H1 (cell line): ENCODE data around the gene SCAP. TPM values are rescaled to one million over a fixed set of nuclear protein-coding genes. Genes with fewer than 3 reads are reported as not detected.

Experiments
- CTCF ChIA-PET: fragments of 300-600 bp; sonication (Branson Sonifier 250); formaldehyde crosslinking; loops from one replicate; lab custom pipeline; 2021; ENCODE audit not compliant: partially characterized antibody; lab: Charles Lee
- POLR2A ChIA-PET: fragments of 300-600 bp; sonication (Branson Sonifier 250); formaldehyde crosslinking; loops from one replicate; lab custom pipeline; 2021; ENCODE audit warnings: inconsistent platforms; ENCODE audit not compliant: partially characterized antibody; lab: Charles Lee
- DNase-seq, 2 experiments: peaks; one replicate each; pipeline versions ENCODE4 v3.0.0 to v3.0.0-alpha.2; 2010 to 2022; ENCODE audit warnings: low spot score in 2 of 2, low read depth in 1 of 2, mixed read lengths in 1 of 2
- FAIRE-seq: peaks from 2 replicates; lab custom pipeline; 2011; peaks lifted over from hg19 to GRCh38; lab: Jason Lieb, UNC
- H2AFZ ChIP-seq: 2 replicates; pipeline ENCODE4 v1.8.1; 2012; ENCODE audit warnings: low read length, inconsistent platforms
- H2AK5ac ChIP-seq: 2 replicates; pipeline ENCODE4 v1.6.1; 2013; ENCODE audit warnings: low read depth, low read length
- H2BK120ac ChIP-seq: replicated peaks from 2 replicates; pipeline ENCODE3; 2013; ENCODE audit warnings: low read depth, low read length, inconsistent platforms
- H2BK12ac ChIP-seq: 2 replicates; pipeline ENCODE4 v1.6.1; 2013; ENCODE audit warnings: low read depth, low read length
- H2BK15ac ChIP-seq: 2 replicates; pipeline ENCODE4 v1.6.1; 2013; ENCODE audit warnings: low read length
- H2BK20ac ChIP-seq: 2 replicates; pipeline ENCODE4 v1.6.1; 2013; ENCODE audit warnings: low read length
- H2BK5ac ChIP-seq: 2 replicates; pipeline ENCODE4 v1.6.1; 2013; ENCODE audit warnings: low read depth, low read length
- H3K14ac ChIP-seq: 2 replicates; pipeline ENCODE4 v1.6.1; 2013; ENCODE audit warnings: inconsistent platforms; ENCODE audit not compliant: insufficient read length
- H3K18ac ChIP-seq: 2 replicates; pipeline ENCODE4 v1.6.1; 2013; ENCODE audit warnings: low read length; ENCODE audit errors: extremely low read depth
- H3K23ac ChIP-seq: 2 replicates; pipeline ENCODE4 v1.6.1; 2013; ENCODE audit warnings: inconsistent platforms; ENCODE audit not compliant: insufficient read length
- H3K23me2 ChIP-seq: 2 replicates; pipeline ENCODE4 v1.6.1; 2013; ENCODE audit warnings: low read depth, low read length
- H3K27ac ChIP-seq: 2 replicates; pipeline ENCODE4 v1.6.1; 2011; ENCODE audit warnings: low read depth, low read length, inconsistent platforms
- H3K27me3 ChIP-seq, 4 experiments: replicated peaks in 1 of 4; 1 replicate in 1 of 4; 2 replicates in 3 of 4; pipeline versions ENCODE4 v1.6.1 to v1.8.1; 2011 to 2013; ENCODE audit warnings: low read length in 3 of 4, mild to moderate bottlenecking in 3 of 4, inconsistent platforms in 2 of 4, mixed read lengths in 2 of 4, moderate library complexity in 1 of 4; ENCODE audit not compliant: control insufficient read depth in 3 of 4, insufficient read depth in 3 of 4; ENCODE audit errors: extremely low read depth in 1 of 4
- H3K36me3 ChIP-seq, 4 experiments: 2 replicates each; pipeline versions ENCODE4 v1.6.1 to v1.8.1; 2011 to 2013; ENCODE audit warnings: mild to moderate bottlenecking in 4 of 4, low read length in 3 of 4, moderate library complexity in 2 of 4, control low read depth in 1 of 4, inconsistent platforms in 1 of 4; ENCODE audit not compliant: insufficient read depth in 4 of 4, control insufficient read depth in 2 of 4
- H3K4ac ChIP-seq: replicated peaks from 2 replicates; pipeline ENCODE3; 2013; ENCODE audit warnings: low read length, low read depth, mixed read lengths, inconsistent platforms; ENCODE audit not compliant: insufficient read length
- H3K4me1 ChIP-seq, 4 experiments: replicated peaks in 1 of 4; 1 replicate in 1 of 4; 2 replicates in 3 of 4; pipeline versions ENCODE4 v1.6.1 to v1.8.1; 2011 to 2013; ENCODE audit warnings: low read length in 3 of 4, inconsistent platforms in 2 of 4, mixed read lengths in 1 of 4; ENCODE audit not compliant: insufficient read depth in 4 of 4, control insufficient read depth in 3 of 4
- H3K4me2 ChIP-seq, 2 experiments: 2 replicates each; pipeline versions ENCODE4 v1.6.1 to v1.8.1; 2011 to 2013; ENCODE audit warnings: low read depth in 2 of 2, low read length in 2 of 2, control low read depth in 1 of 2, inconsistent platforms in 1 of 2, mild to moderate bottlenecking in 1 of 2; ENCODE audit not compliant: insufficient read depth in 1 of 2
- H3K4me3 ChIP-seq, 4 experiments: fragments of 200-600, 300-600 bp in 1 of 4; sonication (generic), shearing (Covaris generic), sonication (Bioruptor Twin) in 1 of 4; 2 replicates each; pipeline versions ENCODE4 v1.5.1 to v1.8.1; 2011 to 2016; ENCODE audit warnings: low read length in 4 of 4, low read depth in 3 of 4, control low read depth in 2 of 4, inconsistent platforms in 2 of 4, mild to moderate bottlenecking in 2 of 4, mixed read lengths in 1 of 4, moderate library complexity in 1 of 4; ENCODE audit not compliant: insufficient read depth in 2 of 4; ENCODE audit errors: extremely low read depth in 1 of 4
- H3K56ac ChIP-seq: replicated peaks from 2 replicates; pipeline ENCODE3; 2013; ENCODE audit warnings: low read depth, mild to moderate bottlenecking, mixed read lengths, low read length, inconsistent platforms; ENCODE audit not compliant: insufficient read length
- H3K79me1 ChIP-seq: 2 replicates; pipeline ENCODE4 v1.6.1; 2013; ENCODE audit warnings: low read depth, low read length, control low read depth
- H3K79me2 ChIP-seq, 2 experiments: 2 replicates each; pipeline versions ENCODE4 v1.6.1 to v1.8.1; 2012 to 2013; ENCODE audit warnings: low read length in 2 of 2, mild to moderate bottlenecking in 2 of 2, inconsistent platforms in 1 of 2; ENCODE audit not compliant: insufficient read depth in 2 of 2, control insufficient read depth in 1 of 2
- H3K9ac ChIP-seq, 4 experiments: replicated peaks in 1 of 4; 1 replicate in 1 of 4; 2 replicates in 3 of 4; pipeline versions ENCODE4 v1.6.1 to v1.8.1; 2011 to 2013; ENCODE audit warnings: low read depth in 3 of 4, low read length in 3 of 4, control low read depth in 2 of 4, mild to moderate bottlenecking in 2 of 4, moderate library complexity in 2 of 4, inconsistent platforms in 1 of 4; ENCODE audit errors: extremely low read depth in 1 of 4
- H3K9me3 ChIP-seq, 2 experiments: 2 replicates each; pipeline versions ENCODE4 v1.6.1 to v1.8.1; 2012 to 2013; ENCODE audit warnings: mild to moderate bottlenecking in 2 of 2, moderate library complexity in 2 of 2, control low read depth in 1 of 2, inconsistent platforms in 1 of 2, low read depth in 1 of 2, low read length in 1 of 2, mixed read lengths in 1 of 2; ENCODE audit not compliant: insufficient read depth in 2 of 2
- H4K20me1 ChIP-seq, 2 experiments: replicated peaks in 1 of 2; 2 replicates each; pipeline versions ENCODE3 to v1.8.1; 2011 to 2013; ENCODE audit warnings: inconsistent platforms in 2 of 2, low read length in 2 of 2, mild to moderate bottlenecking in 1 of 2; ENCODE audit not compliant: insufficient read depth in 2 of 2, control insufficient read depth in 1 of 2
- H4K5ac ChIP-seq: 2 replicates; pipeline ENCODE4 v1.6.1; 2013; ENCODE audit warnings: low read length, low read depth, mixed read lengths, inconsistent platforms; ENCODE audit not compliant: insufficient read length
- H4K8ac ChIP-seq: 2 replicates; pipeline ENCODE4 v1.8.0; 2013; ENCODE audit warnings: mild to moderate bottlenecking, moderate library complexity, low read length, inconsistent platforms; ENCODE audit not compliant: insufficient read depth; ENCODE audit errors: extremely low read depth
- H4K91ac ChIP-seq: replicated peaks from 2 replicates; pipeline ENCODE3; 2013; ENCODE audit warnings: low read length, mixed read lengths, inconsistent platforms; ENCODE audit not compliant: insufficient read length
- CREB1 ChIP-seq: IDR thresholded peaks from 2 replicates; pipeline ENCODE4 v1.6.1; 2012; ENCODE audit warnings: inconsistent platforms
- EGR1 ChIP-seq: IDR thresholded peaks from 2 replicates; pipeline ENCODE4 v1.6.1; 2011; ENCODE audit warnings: low read depth, low read length, borderline replicate concordance
- EZH2 ChIP-seq: fragments of 200-600 bp; sonication (generic); IDR thresholded peaks from 2 replicates; pipeline ENCODE4 v1.7.1; 2012; ENCODE audit warnings: low read depth, mild to moderate bottlenecking, moderate library complexity, low read length, inconsistent platforms; ENCODE audit not compliant: severe bottlenecking
- KDM4A ChIP-seq: IDR thresholded peaks from one replicate; pipeline ENCODE4 v1.7.1; 2012; ENCODE audit warnings: low read depth, mild to moderate bottlenecking, moderate library complexity, low read length, inconsistent platforms; ENCODE audit not compliant: severe bottlenecking
- NANOG ChIP-seq: IDR thresholded peaks from 2 replicates; pipeline ENCODE4 v1.6.1; 2011; ENCODE audit warnings: low read length, low read depth, mild to moderate bottlenecking, inconsistent platforms; ENCODE audit not compliant: insufficient read depth, poor library complexity, severe bottlenecking
- SP1 ChIP-seq: IDR thresholded peaks from 2 replicates; pipeline ENCODE4 v1.6.1; 2011; ENCODE audit warnings: low read depth, low read length
- SUZ12 ChIP-seq: fragments of 200-600 bp; sonication (generic); IDR thresholded peaks from 2 replicates; pipeline ENCODE4 v1.6.1; 2012; ENCODE audit warnings: mild to moderate bottlenecking, inconsistent platforms, low read length, moderate library complexity, mixed read lengths
- TAF1 ChIP-seq: IDR thresholded peaks from 2 replicates; pipeline ENCODE4 v1.6.1; 2011; ENCODE audit warnings: mild to moderate bottlenecking, low read depth, low read length
- WGBS, 2 experiments: shearing (Covaris generic) in 1 of 2; methylation state at CpG; one replicate each; pipeline versions ENCODE4 v1.1.6 to v1.1.7; 2013 to 2015; ENCODE audit warnings: low lambda C conversion rate in 2 of 2, mixed read lengths in 2 of 2, inconsistent platforms in 1 of 2, low coverage in 1 of 2, missing lambda C conversion rate in 1 of 2; ENCODE audit not compliant: insufficient replicate concordance in 2 of 2, insufficient coverage in 1 of 2, insufficient read length in 1 of 2; ENCODE audit errors: extremely low coverage in 1 of 2, missing lambda C conversion rate in 1 of 2; 5-methylcytosine and 5-hydroxymethylcytosine counted together
- polyA plus RNA-seq, 7 experiments: library from polyadenylated mRNA; depleted of rRNA in 3 of 7; stranded (reverse) in 5 of 7; unstranded in 2 of 7; fragments of >200 nt in 5 of 7; fragments of 200-250 nt in 2 of 7; gene quantifications; 1 replicate in 5 of 7; 2 replicates in 1 of 7; 4 replicates in 1 of 7; pipeline versions ENCODE4 v1.2.1 to v1.2.3, GENCODE V29; 2011 to 2013; ENCODE audit warnings: missing spikeins in 2 of 7, mixed read lengths in 2 of 7
- total RNA-seq: library from RNA; stranded (reverse); fragmentation: NEBNext Ultra II Directional; extraction: Animal tissue kit (Norgen Biotek cat#: 25700); gene quantifications from 2 replicates; pipeline ENCODE4 v1.2.1, GENCODE V29; 2021
- TF ChIP-seq, protein P1 (sequence below): IDR thresholded peaks from 2 replicates; pipeline ENCODE4 v1.6.1; 2012; ENCODE audit warnings: low read length, inconsistent platforms
- TF ChIP-seq, protein P2 (sequence below), 3 experiments: IDR thresholded peaks; 1 replicate in 2 of 3; 2 replicates in 1 of 3; pipeline versions ENCODE4 v1.5.1 to v1.6.1; 2011; ENCODE audit warnings: low read length in 3 of 3, mild to moderate bottlenecking in 3 of 3, inconsistent platforms in 2 of 3, low read depth in 1 of 3, moderate library complexity in 1 of 3; ENCODE audit not compliant: insufficient read depth in 1 of 3; ENCODE audit errors: control extremely low read depth in 1 of 3

Gene SCAP
- total and polyA plus RNA-seq, 2 of the 8 experiments (the other 6 are each of a cell fraction or from before 2014, with no cell fraction given) = 74.0 to 114 TPM

DNA sequence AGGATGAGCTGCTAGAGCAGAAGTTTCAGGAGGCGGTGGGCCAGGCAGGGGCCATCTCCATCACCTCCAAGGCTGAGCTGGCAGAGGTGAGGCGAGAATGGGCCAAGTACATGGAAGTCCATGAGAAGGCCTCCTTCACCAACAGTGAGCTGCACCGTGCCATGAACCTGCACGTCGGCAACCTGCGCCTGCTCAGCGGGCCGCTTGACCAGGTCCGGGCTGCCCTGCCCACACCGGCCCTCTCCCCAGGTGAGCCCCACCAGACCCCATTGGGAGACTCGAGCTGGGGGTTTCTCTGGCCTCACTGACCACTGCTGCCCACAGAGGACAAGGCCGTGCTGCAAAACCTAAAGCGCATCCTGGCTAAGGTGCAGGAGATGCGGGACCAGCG lies 66.9 kb downstream of the SCAP start:
- POLR2A ChIA-PET = interaction anchor here (1.0 kb wide), 1 partner anchor 9 kb away, joined by 3 read pairs; no protein-coding TSS in a partner anchor
- Histone ChIP-seq H3K4me2 (no peak overlapping the region), H3K56ac (no peak overlapping the region), H4K8ac (no peak overlapping the region; the same call in 1 of the 2 replicates), H4K5ac (no peak overlapping the region), H3K9ac (no peak overlapping the region), H3K27me3 (no peaks in the 10 kb centered on the region), H3K79me1 (no peaks in the 10 kb centered on the region), H3K4me1 (no peaks in the 10 kb centered on the region), H3K4me3 (no peak overlapping the region), H2AFZ (no peak overlapping the region), H3K79me2 (no peaks in the 10 kb centered on the region), H2BK12ac (no peak overlapping the region), H3K23me2 (no peaks in the 10 kb centered on the region), H4K20me1 (peaks cover 6 to 26% of the 10 kb centered on the region in 2 experiments), H3K18ac (no peak overlapping the region), H3K4ac (no peak overlapping the region), H2BK120ac (no peak overlapping the region), H2AK5ac (no peak overlapping the region), H3K36me3 (peaks cover 14 to 46% (median 32%) of the 10 kb centered on the region in 4 experiments; a peak in 7 of 8 replicates), H3K9me3 (no peaks in the 10 kb centered on the region), H4K91ac (no peak overlapping the region), H2BK5ac (no peak overlapping the region), H2BK20ac (no peak overlapping the region), H2BK15ac (no peak overlapping the region), H3K14ac (no peak overlapping the region), H3K27ac (no peak overlapping the region), H3K23ac (no peak overlapping the region)
- 95% methylated on average over 15 of the region's 15 CpGs; no CpG with 5 or more reads in 1 of the 2 experiments for WGBS, 2 experiments
- no peak for DNase-seq
- no peak for FAIRE-seq
- CTCF ChIA-PET = interaction anchor here (0.8 to 6.5 kb wide), 4 partner anchors 12 to 485 kb away, joined by 3 to 55 read pairs (median 8); no protein-coding TSS in a partner anchor
- TF ChIP-seq, protein P1, sequence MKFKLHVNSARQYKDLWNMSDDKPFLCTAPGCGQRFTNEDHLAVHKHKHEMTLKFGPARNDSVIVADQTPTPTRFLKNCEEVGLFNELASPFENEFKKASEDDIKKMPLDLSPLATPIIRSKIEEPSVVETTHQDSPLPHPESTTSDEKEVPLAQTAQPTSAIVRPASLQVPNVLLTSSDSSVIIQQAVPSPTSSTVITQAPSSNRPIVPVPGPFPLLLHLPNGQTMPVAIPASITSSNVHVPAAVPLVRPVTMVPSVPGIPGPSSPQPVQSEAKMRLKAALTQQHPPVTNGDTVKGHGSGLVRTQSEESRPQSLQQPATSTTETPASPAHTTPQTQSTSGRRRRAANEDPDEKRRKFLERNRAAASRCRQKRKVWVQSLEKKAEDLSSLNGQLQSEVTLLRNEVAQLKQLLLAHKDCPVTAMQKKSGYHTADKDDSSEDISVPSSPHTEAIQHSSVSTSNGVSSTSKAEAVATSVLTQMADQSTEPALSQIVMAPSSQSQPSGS = no peak
- TF ChIP-seq NANOG (no peak), SUZ12 (no peak), CREB1 (no peak), EGR1 (no peak), EZH2 (no peak), KDM4A (no peak), TAF1 (no peak), SP1 (no peak)
- TF ChIP-seq, protein P2, sequence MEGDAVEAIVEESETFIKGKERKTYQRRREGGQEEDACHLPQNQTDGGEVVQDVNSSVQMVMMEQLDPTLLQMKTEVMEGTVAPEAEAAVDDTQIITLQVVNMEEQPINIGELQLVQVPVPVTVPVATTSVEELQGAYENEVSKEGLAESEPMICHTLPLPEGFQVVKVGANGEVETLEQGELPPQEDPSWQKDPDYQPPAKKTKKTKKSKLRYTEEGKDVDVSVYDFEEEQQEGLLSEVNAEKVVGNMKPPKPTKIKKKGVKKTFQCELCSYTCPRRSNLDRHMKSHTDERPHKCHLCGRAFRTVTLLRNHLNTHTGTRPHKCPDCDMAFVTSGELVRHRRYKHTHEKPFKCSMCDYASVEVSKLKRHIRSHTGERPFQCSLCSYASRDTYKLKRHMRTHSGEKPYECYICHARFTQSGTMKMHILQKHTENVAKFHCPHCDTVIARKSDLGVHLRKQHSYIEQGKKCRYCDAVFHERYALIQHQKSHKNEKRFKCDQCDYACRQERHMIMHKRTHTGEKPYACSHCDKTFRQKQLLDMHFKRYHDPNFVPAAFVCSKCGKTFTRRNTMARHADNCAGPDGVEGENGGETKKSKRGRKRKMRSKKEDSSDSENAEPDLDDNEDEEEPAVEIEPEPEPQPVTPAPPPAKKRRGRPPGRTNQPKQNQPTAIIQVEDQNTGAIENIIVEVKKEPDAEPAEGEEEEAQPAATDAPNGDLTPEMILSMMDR (IDR thresholded peaks at IDR 0.05; ENCODE audit: control extremely low read depth in 1 of 3, insufficient read depth in 1 of 3, low read depth in 1 of 3, low read length in 3 of 3) = no peak
